H9 (cell line): ENCODE measurements around the gene JADE2. TPM values are rescaled to one million over a fixed set of nuclear protein-coding genes. Genes with fewer than 3 reads are reported as not detected.

Experiments used
- DNase-seq: peaks from one replicate; pipeline ENCODE4 v3.0.0-alpha.2; 2017
- H2AFZ ChIP-seq: one replicate; pipeline ENCODE4 v1.6.1; 2013; ENCODE audit warnings: mild to moderate bottlenecking, low read length, control low read depth, moderate library complexity
- H2AK5ac ChIP-seq: 2 replicates; pipeline ENCODE4 v1.6.1; 2013; ENCODE audit warnings: low read length, control low read depth, mixed read lengths; ENCODE audit not compliant: insufficient read length
- H2BK120ac ChIP-seq: one replicate; pipeline ENCODE4 v1.6.1; 2013; ENCODE audit warnings: low read depth, mild to moderate bottlenecking, low read length, control low read depth, inconsistent platforms; ENCODE audit not compliant: poor library complexity, severe bottlenecking
- H2BK12ac ChIP-seq: 2 replicates; pipeline ENCODE4 v1.6.1; 2013; ENCODE audit warnings: low read length, control low read depth, mixed read lengths, low read depth; ENCODE audit not compliant: insufficient read length
- H2BK15ac ChIP-seq: 2 replicates; pipeline ENCODE4 v1.6.1; 2013; ENCODE audit warnings: low read depth, low read length, control low read depth
- H2BK20ac ChIP-seq: one replicate; pipeline ENCODE4 v1.6.1; 2013; ENCODE audit warnings: low read depth, mild to moderate bottlenecking, low read length, control low read depth, inconsistent platforms; ENCODE audit not compliant: poor library complexity, severe bottlenecking
- H2BK5ac ChIP-seq: 2 replicates; pipeline ENCODE4 v1.6.1; 2013; ENCODE audit warnings: low read length, control low read depth, mixed read lengths; ENCODE audit not compliant: insufficient read length
- H3K14ac ChIP-seq: 2 replicates; pipeline ENCODE4 v1.6.1; 2013; ENCODE audit warnings: low read length, control low read depth; ENCODE audit not compliant: insufficient read depth
- H3K18ac ChIP-seq: 2 replicates; pipeline ENCODE4 v1.6.1; 2013; ENCODE audit warnings: low read depth, mild to moderate bottlenecking, mixed read lengths, low read length, control low read depth; ENCODE audit not compliant: insufficient read length
- H3K23ac ChIP-seq: 2 replicates; pipeline ENCODE4 v1.6.1; 2013; ENCODE audit warnings: low read length, control low read depth, mixed read lengths, low read depth; ENCODE audit not compliant: insufficient read length
- H3K23me2 ChIP-seq: 2 replicates; pipeline ENCODE4 v1.6.1; 2013; ENCODE audit warnings: low read depth, mild to moderate bottlenecking, mixed read lengths, low read length, control low read depth; ENCODE audit not compliant: insufficient read length, poor library complexity, severe bottlenecking
- H3K27ac ChIP-seq: 2 replicates; pipeline ENCODE4 v1.5.1; 2013; ENCODE audit warnings: low read length, control low read depth, mixed read lengths, low read depth; ENCODE audit not compliant: insufficient read length
- H3K27me3 ChIP-seq: 2 replicates; pipeline ENCODE4 v1.6.1; 2013; ENCODE audit warnings: low read length, control low read depth, inconsistent platforms; ENCODE audit not compliant: insufficient read depth
- H3K4ac ChIP-seq: 2 replicates; pipeline ENCODE4 v1.6.1; 2013; ENCODE audit warnings: low read depth, mild to moderate bottlenecking, control low read depth, inconsistent platforms, low read length, moderate library complexity
- H3K4me1 ChIP-seq: 2 replicates; pipeline ENCODE4 v1.6.1; 2013; ENCODE audit warnings: low read length, control low read depth, inconsistent platforms; ENCODE audit not compliant: insufficient read depth
- H3K4me2 ChIP-seq: 2 replicates; pipeline ENCODE4 v1.6.1; 2013; ENCODE audit warnings: low read length, control low read depth, mixed read lengths; ENCODE audit not compliant: insufficient read length, insufficient read depth
- H3K56ac ChIP-seq: 2 replicates; pipeline ENCODE4 v1.6.1; 2013; ENCODE audit warnings: low read depth, mild to moderate bottlenecking, mixed read lengths, low read length, control low read depth; ENCODE audit not compliant: insufficient read length
- H3K79me1 ChIP-seq: 2 replicates; pipeline ENCODE4 v1.6.1; 2013; ENCODE audit warnings: low read depth, mild to moderate bottlenecking, moderate library complexity, low read length, control low read depth, inconsistent platforms; ENCODE audit not compliant: insufficient read depth, poor library complexity, severe bottlenecking
- H3K79me2 ChIP-seq: 2 replicates; pipeline ENCODE4 v1.6.1; 2013; ENCODE audit warnings: low read length, control low read depth, inconsistent platforms; ENCODE audit not compliant: insufficient read depth
- H3K9ac ChIP-seq: 2 replicates; pipeline ENCODE4 v1.6.1; 2013; ENCODE audit warnings: low read length, control low read depth, mixed read lengths; ENCODE audit not compliant: insufficient read length; ENCODE audit errors: extremely low read depth
- H3K9me3 ChIP-seq: one replicate; pipeline ENCODE4 v1.6.1; 2013; ENCODE audit warnings: low read depth, low read length, inconsistent platforms; ENCODE audit not compliant: control insufficient read depth
- H3T11ph ChIP-seq: one replicate; pipeline ENCODE4 v1.6.1; 2013; ENCODE audit warnings: mild to moderate bottlenecking, low read length, control low read depth, inconsistent platforms
- H4K20me1 ChIP-seq: one replicate; pipeline ENCODE4 v1.6.1; 2013; ENCODE audit not compliant: control insufficient read depth, insufficient read length, insufficient read depth
- H4K5ac ChIP-seq: 2 replicates; pipeline ENCODE4 v1.6.1; 2013; ENCODE audit warnings: low read depth, mild to moderate bottlenecking, mixed read lengths, low read length, control low read depth; ENCODE audit not compliant: insufficient read length
- H4K8ac ChIP-seq: replicated peaks from 2 replicates; pipeline ENCODE4 v1.6.1; 2013; ENCODE audit warnings: low read length, control low read depth, mixed read lengths, low read depth; ENCODE audit not compliant: insufficient read length
- H4K91ac ChIP-seq: 2 replicates; pipeline ENCODE4 v1.6.1; 2013; ENCODE audit warnings: low read depth, mild to moderate bottlenecking, moderate library complexity, mixed read lengths, low read length, control low read depth; ENCODE audit not compliant: insufficient read length
- H3K27ac Mint-ChIP-seq, 3 experiments: 2 replicates in 2 of 3; 3 replicates in 1 of 3; pipeline ENCODE4 v1.8.0; 2020 to 2021; ENCODE audit warnings: mixed read lengths in 3 of 3, mild to moderate bottlenecking in 1 of 3, moderate library complexity in 1 of 3
- H3K27me3 Mint-ChIP-seq: 2 replicates; pipeline ENCODE4 v1.8.0; 2021; ENCODE audit warnings: low read depth, mild to moderate bottlenecking, moderate library complexity, mixed read lengths
- H3K36me3 Mint-ChIP-seq, 3 experiments: 2 replicates in 2 of 3; 3 replicates in 1 of 3; pipeline ENCODE4 v1.8.0; 2020 to 2021; ENCODE audit warnings: low read depth in 3 of 3, mixed read lengths in 3 of 3; ENCODE audit not compliant: insufficient read depth in 1 of 3
- H3K4me1 Mint-ChIP-seq, 2 experiments: 2 replicates each; pipeline ENCODE4 v1.8.0; 2020; ENCODE audit warnings: mixed read lengths in 2 of 2
- H3K4me3 Mint-ChIP-seq, 2 experiments: 2 replicates in 1 of 2; 3 replicates in 1 of 2; pipeline ENCODE4 v1.8.0; 2020 to 2021; ENCODE audit warnings: mild to moderate bottlenecking in 2 of 2, mixed read lengths in 2 of 2, moderate library complexity in 1 of 2
- H3K9me3 Mint-ChIP-seq, 2 experiments: 2 replicates in 1 of 2; 3 replicates in 1 of 2; pipeline ENCODE4 v1.8.0; 2020; ENCODE audit warnings: mild to moderate bottlenecking in 2 of 2, mixed read lengths in 2 of 2, moderate library complexity in 1 of 2
- WGBS: extraction: QIAGEN DNeasy Blood & Tissue Kit; methylation state at CpG from one replicate; pipeline ENCODE4 v1.1.7; 2013; ENCODE audit warnings: missing lambda C conversion rate, low lambda C conversion rate, mixed read lengths; ENCODE audit not compliant: insufficient read length; ENCODE audit errors: extremely low coverage; 5-methylcytosine and 5-hydroxymethylcytosine counted together
- total RNA-seq: library from RNA; stranded (reverse); gene quantifications from 2 replicates; pipeline ENCODE4 v1.2.1, GENCODE V29; 2021
- TF ChIP-seq, protein P1 (sequence below): fragments of 200-600 bp; sonication (generic); conservative IDR thresholded peaks from 3 replicates; pipeline ENCODE4 v1.8.0; 2021; ENCODE audit warnings: antibody characterized with exemption, mild to moderate bottlenecking

JADE2 gene
- total RNA-seq, 1 experiment from 2014 or later, result 99.7 TPM

DNA sequence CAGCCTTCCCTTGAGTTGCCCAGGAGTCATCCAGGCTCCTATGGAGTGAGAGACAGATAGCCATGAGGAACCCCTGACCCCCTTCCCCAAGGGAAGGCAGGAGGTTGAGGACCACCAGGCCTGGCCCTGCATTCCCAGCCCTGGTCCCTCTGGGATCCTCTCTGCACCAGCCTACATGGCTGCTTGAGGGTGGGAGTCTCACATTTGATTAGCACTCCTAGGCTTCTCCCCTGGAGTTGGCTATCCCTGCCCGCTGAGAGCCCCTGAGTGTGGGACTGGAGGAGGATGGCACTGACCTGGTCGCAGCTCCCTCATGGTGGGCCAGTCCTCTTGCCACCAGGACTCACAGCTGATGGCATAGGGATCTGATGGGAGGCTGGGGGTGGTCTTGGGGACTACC lies 60.5 kb downstream of the JADE2 start:
- TF ChIP-seq, protein P1, sequence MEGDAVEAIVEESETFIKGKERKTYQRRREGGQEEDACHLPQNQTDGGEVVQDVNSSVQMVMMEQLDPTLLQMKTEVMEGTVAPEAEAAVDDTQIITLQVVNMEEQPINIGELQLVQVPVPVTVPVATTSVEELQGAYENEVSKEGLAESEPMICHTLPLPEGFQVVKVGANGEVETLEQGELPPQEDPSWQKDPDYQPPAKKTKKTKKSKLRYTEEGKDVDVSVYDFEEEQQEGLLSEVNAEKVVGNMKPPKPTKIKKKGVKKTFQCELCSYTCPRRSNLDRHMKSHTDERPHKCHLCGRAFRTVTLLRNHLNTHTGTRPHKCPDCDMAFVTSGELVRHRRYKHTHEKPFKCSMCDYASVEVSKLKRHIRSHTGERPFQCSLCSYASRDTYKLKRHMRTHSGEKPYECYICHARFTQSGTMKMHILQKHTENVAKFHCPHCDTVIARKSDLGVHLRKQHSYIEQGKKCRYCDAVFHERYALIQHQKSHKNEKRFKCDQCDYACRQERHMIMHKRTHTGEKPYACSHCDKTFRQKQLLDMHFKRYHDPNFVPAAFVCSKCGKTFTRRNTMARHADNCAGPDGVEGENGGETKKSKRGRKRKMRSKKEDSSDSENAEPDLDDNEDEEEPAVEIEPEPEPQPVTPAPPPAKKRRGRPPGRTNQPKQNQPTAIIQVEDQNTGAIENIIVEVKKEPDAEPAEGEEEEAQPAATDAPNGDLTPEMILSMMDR, result no peak
- Histone ChIP-seq H4K8ac (no peak overlapping the region), H3K4me1 (no peaks in the 10 kb centered on the region), H3K9ac (no peak overlapping the region), H3K14ac (no peak overlapping the region), H4K20me1 (no peaks in the 10 kb centered on the region), H4K91ac (no peak overlapping the region), H3K27me3 (no peaks in the 10 kb centered on the region), H3K79me2 (no peaks in the 10 kb centered on the region), H2BK120ac (no peak overlapping the region), H2AFZ (no peak overlapping the region), H3K27ac (no peak overlapping the region), H2BK20ac (no peak overlapping the region), H3K23me2 (no peaks in the 10 kb centered on the region), H2BK5ac (no peak overlapping the region), H3K23ac (no peak overlapping the region), H2BK12ac (no peak overlapping the region), H3K56ac (no peak overlapping the region), H4K5ac (no peak overlapping the region), H3T11ph (no peak overlapping the region), H3K4ac (no peak overlapping the region), H3K18ac (no peak overlapping the region), H3K4me2 (no peak overlapping the region), H2AK5ac (no peak overlapping the region), H2BK15ac (no peak overlapping the region), H3K79me1 (no peaks in the 10 kb centered on the region), H3K9me3 (no peaks in the 10 kb centered on the region)
- no CpG with 5 or more reads among the region's 2 CpGs for WGBS
- H3K4me1 Mint-ChIP-seq, result peaks cover 6 to 14% of the 10 kb centered on the region in 2 experiments
- H3K27me3 Mint-ChIP-seq, result no peaks in the 10 kb centered on the region; the same call in 1 of the 2 replicates
- peak; percentile 21 for DNase-seq
- peaks cover 0 to 3% (median 0%) of the 10 kb centered on the region in 3 experiments; a peak in 2 of 7 replicates for H3K36me3 Mint-ChIP-seq
- no peaks in the 10 kb centered on the region for H3K9me3 Mint-ChIP-seq
- H3K27ac Mint-ChIP-seq, result no peak overlapping the region
- no peak overlapping the region for H3K4me3 Mint-ChIP-seq
